ENCODE data around the gene IQCN.

Gene IQCN

DNA sequence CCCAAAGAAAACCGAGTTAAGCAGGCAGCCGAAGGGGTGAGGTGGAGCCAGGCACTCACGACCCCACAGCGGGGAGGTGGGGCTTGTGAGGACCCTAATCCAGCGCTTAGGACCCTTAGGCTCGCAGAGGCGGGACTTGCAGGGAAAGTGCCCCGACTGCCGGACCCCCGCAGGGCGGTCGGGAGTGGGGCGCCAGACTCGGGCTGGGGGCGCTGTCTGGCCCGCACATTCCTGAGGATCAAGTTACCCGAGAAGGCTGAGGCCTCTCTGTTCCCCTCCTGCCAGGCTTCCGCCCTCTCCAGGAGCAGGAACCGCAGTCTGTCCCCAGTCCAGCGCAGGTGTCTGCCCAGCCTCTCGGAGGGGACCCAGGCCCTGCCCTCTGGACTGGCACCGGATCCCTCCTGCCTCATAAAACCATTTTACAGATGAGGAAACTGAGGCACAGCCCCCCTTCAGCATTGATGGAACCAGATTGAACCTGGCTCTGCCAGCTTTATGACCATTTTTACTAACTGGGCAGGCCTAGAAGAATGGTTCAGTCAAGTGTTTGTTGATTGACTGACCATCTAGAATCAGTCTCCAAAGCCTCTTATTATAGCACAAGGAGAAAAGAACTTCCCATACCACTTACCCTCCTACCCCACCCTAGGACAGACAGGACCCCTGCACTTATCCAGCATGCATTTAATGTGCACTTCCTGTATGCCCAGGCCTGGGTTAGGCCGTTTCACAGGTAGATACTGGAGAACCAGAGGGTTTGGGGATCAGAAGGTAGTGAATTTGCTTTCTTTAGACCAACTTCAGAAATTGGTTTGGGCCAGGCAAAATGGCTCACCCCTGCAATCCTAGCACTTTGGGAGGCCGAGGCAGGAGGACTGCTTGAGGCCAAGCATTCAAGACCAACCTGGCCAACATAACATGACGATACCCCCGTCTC lies 13.9 kb upstream of the IQCN start:
- DNase-seq (ENCODE audit: low spot score), result no peak

DNA sequence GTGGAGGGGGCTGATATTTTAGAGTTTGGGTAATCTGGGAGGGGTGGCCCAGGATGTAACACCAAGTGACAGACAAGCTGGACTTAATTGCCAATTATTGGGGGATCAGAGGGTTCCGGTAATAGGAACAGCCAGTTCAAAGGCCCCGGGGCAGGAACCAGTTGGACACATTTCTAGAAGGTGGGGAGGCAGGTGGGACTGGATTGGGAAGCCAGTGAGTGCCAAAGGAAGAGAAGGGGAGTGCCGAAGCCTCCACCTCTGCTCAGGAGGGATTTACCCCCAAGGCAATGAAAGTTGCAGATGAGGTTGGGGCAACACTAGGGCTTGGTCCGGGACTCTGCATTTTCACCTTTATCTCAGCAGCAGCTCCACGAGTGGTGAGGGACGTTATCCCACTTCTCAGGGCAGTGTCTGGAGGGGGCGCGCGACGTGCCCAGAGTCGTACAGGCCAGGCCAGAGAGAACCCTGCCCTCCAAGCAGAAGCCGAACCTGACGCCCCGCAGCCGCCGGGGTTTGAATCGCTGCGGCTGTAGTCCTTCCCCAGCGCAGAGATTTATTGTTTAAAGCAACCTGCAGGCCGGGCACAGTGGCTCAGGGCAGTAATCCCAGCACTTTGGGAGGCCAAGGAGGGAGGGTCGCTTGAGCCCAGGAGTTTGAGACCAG lies 12.9 kb upstream of the IQCN start:
- DNase-seq (ENCODE audit: low spot score), result no peak

- DNase-seq (ENCODE audit: low spot score), result no peak
These were observed 10.6 kb upstream of the IQCN start for GRCh38 chr19:18284712-18285360.

- no peak for DNase-seq (ENCODE audit: low spot score)
These were observed 9.1 kb upstream of the IQCN start for GRCh38 chr19:18283338-18283737.

DNA sequence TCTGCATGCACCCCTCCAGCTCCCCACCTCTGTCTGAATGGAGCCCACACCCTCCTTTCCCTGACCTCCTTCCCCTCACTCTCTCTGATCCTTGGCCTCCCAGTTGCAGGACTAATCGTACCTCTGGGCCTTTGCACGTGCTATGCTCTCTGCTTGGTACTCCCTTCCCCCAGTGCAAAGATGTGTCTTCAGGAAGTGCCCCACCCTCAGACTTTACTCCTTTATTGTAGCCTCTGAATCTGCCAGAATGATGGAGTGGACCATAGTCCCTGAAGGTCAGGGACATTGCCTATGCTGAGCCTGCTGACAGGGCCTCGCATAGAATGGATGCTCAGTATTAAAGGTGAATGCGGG lies 8.5 kb upstream of the IQCN start:
- no peak for DNase-seq (ENCODE audit: low spot score)

DNA sequence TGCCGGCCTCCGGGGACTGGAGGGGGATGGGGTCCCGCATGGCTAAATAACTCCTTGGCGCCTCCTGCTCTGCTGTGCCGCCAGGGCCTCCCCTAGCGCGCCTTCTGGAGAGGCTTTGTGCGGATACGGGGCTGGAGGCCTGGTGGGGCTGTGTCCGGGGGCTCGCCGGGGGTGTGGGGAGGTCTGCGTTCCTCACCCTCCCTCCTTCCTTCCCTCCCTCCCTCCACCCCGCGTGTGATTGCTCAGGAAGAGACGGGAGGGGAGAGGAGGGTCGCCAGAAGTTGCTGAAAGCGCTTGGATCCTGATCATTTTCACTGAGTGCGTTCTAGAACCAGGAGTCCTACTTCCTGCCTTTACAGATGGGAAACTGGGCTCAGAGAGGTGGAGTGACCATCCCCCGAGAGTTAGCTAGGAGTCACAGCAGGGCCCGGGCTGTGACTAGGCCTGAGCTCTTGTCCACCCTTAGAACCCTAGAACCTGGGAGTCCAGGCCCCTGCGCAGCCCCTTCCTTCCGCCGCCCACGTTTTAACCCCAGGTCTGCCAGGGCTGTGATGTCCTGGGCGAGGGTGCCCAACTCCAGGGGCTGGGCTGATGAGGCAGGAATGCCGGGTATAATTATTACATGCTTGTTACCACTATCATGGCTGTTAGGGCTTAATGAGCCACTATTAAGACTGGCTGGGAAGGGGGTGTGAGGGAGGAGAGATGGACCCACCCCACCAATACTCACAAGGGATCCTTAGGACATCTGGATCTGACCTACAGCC lies 8.0 kb upstream of the IQCN start:
- DNase-seq (ENCODE audit: low spot score), result no peak

- peak; percentile 98 for DNase-seq (ENCODE audit: low spot score)
These were observed 7.1 kb upstream of the IQCN start, which contains the start of gene JUND for GRCh38 chr19:18281082-18282020. Gene JUND, minus strand, starts transcription at chr19:18281622. Its CDS starts 138 bp downstream, at chr19:18281484.

GRCh38 chr19:18280247-18281081 lies 6.2 kb upstream of the IQCN start:
- DNase-seq (ENCODE audit: low spot score), result peak; percentile 85

GRCh38 chr19:18279516-18280246 lies 5.4 kb upstream of the IQCN start:
- peak; percentile 94 for DNase-seq (ENCODE audit: low spot score)

- no peak for DNase-seq (ENCODE audit: low spot score)
These were observed 4.9 kb upstream of the IQCN start for GRCh38 chr19:18279266-18279515.

DNA sequence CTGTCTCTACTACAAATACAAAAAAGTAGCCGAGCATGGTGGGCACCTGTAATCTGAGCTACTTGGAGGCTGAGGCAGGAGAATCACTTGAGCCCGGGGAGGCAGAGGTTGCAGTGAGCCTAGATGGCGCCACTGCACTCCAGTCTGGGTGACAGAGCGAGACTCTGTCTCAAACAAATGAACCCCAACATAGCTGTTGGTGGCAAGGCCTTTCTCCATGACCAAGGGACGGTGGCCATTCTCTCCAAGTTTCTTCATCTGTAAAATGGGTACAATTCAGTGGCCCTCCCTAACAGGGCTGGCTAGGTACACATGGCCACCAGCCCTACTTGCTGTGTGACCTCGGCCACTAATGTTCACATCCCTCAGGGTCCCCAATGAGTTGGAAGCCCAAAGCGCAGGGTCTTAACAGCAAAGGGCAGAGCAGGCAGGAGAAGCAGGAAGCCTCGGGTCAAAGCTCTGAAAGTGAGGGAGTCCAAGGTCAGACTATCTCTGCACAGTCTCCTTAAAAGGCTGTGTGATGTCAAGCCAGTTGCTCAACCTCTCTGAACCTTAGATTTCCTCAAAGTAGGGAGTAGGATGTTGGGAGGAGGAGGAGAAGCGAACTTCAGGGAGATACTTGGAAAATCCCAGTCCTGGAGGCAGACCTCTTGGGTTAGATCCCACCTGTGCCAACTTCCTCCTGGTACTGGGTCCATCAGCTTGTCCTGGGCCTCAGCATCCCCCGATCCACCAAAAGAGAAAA lies 4.4 kb upstream of the IQCN start:
- peak; percentile 49 for DNase-seq (ENCODE audit: low spot score)

GRCh38 chr19:18274781-18275356 lies 617 bp upstream of the IQCN start:
- DNase-seq (ENCODE audit: low spot score), result no peak

- no peak for DNase-seq (ENCODE audit: low spot score)
These were observed 562 bp downstream of the IQCN start for GRCh38 chr19:18273561-18274218.

DNA sequence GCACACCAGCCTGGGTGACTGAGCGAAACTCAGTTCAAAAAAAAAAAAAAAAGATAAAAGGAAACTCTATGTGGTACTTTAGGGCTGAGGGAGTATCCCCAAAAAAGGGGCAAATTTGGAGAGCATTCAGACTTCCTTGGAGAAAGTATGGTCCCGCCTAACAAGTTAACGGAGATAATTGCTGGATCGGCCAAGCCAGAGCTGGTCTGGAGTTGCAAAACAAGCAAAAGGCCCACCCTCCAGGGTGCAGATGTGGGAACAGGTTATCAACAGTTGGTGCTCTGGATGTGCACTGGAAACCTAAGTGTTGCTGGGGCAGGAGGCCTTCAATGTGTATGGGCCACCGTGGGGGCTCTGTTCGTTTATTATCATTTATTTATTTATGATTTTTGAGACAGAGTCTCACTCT lies 2.8 kb downstream of the IQCN start:
- no peak for DNase-seq (ENCODE audit: low spot score)

DNA sequence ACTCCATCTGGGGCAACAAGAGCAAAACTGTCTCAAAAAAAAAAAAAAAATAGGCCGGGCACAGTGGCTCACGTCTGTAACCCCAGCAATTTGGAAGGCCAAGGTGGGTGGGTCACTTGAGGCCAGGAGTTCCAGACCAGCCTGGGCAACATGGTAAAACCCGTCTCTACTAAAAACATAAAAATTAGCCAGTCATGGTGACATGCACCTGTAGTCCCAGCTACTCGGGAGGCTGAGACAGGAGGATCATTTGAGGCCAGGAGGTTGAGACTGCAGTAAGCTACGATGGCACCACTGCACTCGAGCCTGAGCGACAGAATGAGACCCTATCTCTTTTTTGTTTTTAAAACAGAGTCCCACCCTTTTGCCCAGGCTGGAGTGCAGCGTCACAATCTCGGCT lies 3.9 kb downstream of the IQCN start:
- DNase-seq (ENCODE audit: low spot score), result no peak

GRCh38 chr19:18269070-18269723 lies 5.1 kb downstream of the IQCN start:
- no peak for DNase-seq (ENCODE audit: low spot score)
